HepG2 (cell line): ENCODE measurements around the gene BDH2. TPM values are rescaled to one million over a fixed set of nuclear protein-coding genes. Genes with fewer than 3 reads are reported as not detected.

ENCODE experiments used
- ADNP ChIP-seq: sonication (generic); formaldehyde crosslinking; IDR thresholded peaks from 2 replicates; pipeline ENCODE4 v1.4.0; 2020; ENCODE audit warnings: missing genetic modification reagents
- CREM ChIP-seq, 2 experiments: sonication (generic) in 1 of 2; formaldehyde crosslinking in 1 of 2; IDR thresholded peaks; 2 replicates each; pipeline versions ENCODE4 v1.4.0 to v1.6.1; 2016 to 2020; ENCODE audit warnings: antibody characterized with exemption in 1 of 2, mild to moderate bottlenecking in 1 of 2, missing genetic modification reagents in 1 of 2
- LCORL ChIP-seq, 2 experiments: fragments of 450-650 bp in 1 of 2; sonication (generic) in 1 of 2; formaldehyde crosslinking in 1 of 2; IDR thresholded peaks; 2 replicates each; pipeline versions ENCODE4 v1.5.0 to v1.6.1; 2017 to 2020; ENCODE audit warnings: antibody characterized with exemption in 1 of 2, missing genetic modification reagents in 1 of 2
- MEF2D ChIP-seq: sonication (generic); formaldehyde crosslinking; IDR thresholded peaks from 2 replicates; pipeline ENCODE4 v1.5.1; 2020; ENCODE audit warnings: mild to moderate bottlenecking, missing genetic modification reagents
- PHF20 ChIP-seq: sonication (generic); formaldehyde crosslinking; IDR thresholded peaks from 2 replicates; pipeline ENCODE4 v1.5.0; 2020; ENCODE audit warnings: mild to moderate bottlenecking, missing genetic modification reagents
- POLR2A ChIP-seq, 2 experiments: IDR thresholded peaks; 2 replicates each; pipeline ENCODE4 v1.6.1; 2011; ENCODE audit warnings: low read depth in 2 of 2, low read length in 2 of 2, mild to moderate bottlenecking in 1 of 2, moderate library complexity in 1 of 2; ENCODE audit not compliant: insufficient read depth in 1 of 2
- RFXANK ChIP-seq: IDR thresholded peaks from 2 replicates; pipeline ENCODE4 v1.6.1; 2016
- SAFB2 ChIP-seq: sonication (generic); formaldehyde crosslinking; IDR thresholded peaks from 2 replicates; pipeline ENCODE4 v1.5.1; 2020; ENCODE audit warnings: missing genetic modification reagents, low read depth, mild to moderate bottlenecking, borderline replicate concordance
- SNAI1 ChIP-seq: sonication (generic); formaldehyde crosslinking; IDR thresholded peaks from 2 replicates; pipeline ENCODE4 v1.5.0; 2020; ENCODE audit warnings: mild to moderate bottlenecking, missing genetic modification reagents, borderline replicate concordance
- TBP ChIP-seq: sonication (generic); formaldehyde crosslinking; IDR thresholded peaks from 2 replicates; pipeline ENCODE4 v1.5.0; 2020; ENCODE audit warnings: missing genetic modification reagents
- YEATS2 ChIP-seq: sonication (generic); formaldehyde crosslinking; IDR thresholded peaks from 2 replicates; pipeline ENCODE4 v1.4.0; 2020; ENCODE audit warnings: missing genetic modification reagents, borderline replicate concordance
- ZFP36 ChIP-seq: fragments of 150-350 bp; IDR thresholded peaks from 2 replicates; pipeline ENCODE4 v1.6.1; 2018; ENCODE audit warnings: borderline replicate concordance, low read length, low read depth; ENCODE audit not compliant: partially characterized antibody
- ZFP62 ChIP-seq: sonication (generic); formaldehyde crosslinking; IDR thresholded peaks from 2 replicates; pipeline ENCODE4 v1.4.0; 2020; ENCODE audit warnings: missing genetic modification reagents
- ZNF251 ChIP-seq: sonication (generic); formaldehyde crosslinking; IDR thresholded peaks from 2 replicates; pipeline ENCODE4 v1.9.0; 2021; ENCODE audit warnings: mild to moderate bottlenecking, missing genetic modification reagents
- ZNF552 ChIP-seq: sonication (generic); formaldehyde crosslinking; IDR thresholded peaks from 2 replicates; pipeline ENCODE4 v1.9.0; 2022; ENCODE audit warnings: missing genetic modification reagents, mild to moderate bottlenecking, borderline replicate concordance
- ZNF713 ChIP-seq: sonication (generic); formaldehyde crosslinking; IDR thresholded peaks from 2 replicates; pipeline ENCODE4 v1.4.0; 2020; ENCODE audit warnings: mild to moderate bottlenecking, missing genetic modification reagents
- ZNF749 ChIP-seq: sonication (generic); formaldehyde crosslinking; IDR thresholded peaks from 2 replicates; pipeline ENCODE4 v1.8.0; 2022; ENCODE audit warnings: mild to moderate bottlenecking, missing genetic modification reagents, moderate library complexity, borderline replicate concordance
- polyA plus RNA-seq, 8 experiments: library from polyadenylated mRNA; depleted of rRNA in 3 of 8; stranded (reverse) in 7 of 8; unstranded in 1 of 8; fragments of >200 nt; fragmentation: Illumina TruSeq in 4 of 8; extraction: Trizol in 4 of 8; gene quantifications; 2 replicates each; pipeline versions ENCODE4 v1.2.1 to v1.2.3, GENCODE V29; 2011 to 2016; ENCODE audit warnings: low read depth in 4 of 8, missing spikeins in 1 of 8, mixed read lengths in 1 of 8; ENCODE audit not compliant: insufficient read depth in 1 of 8
- total RNA-seq, 5 experiments: library from RNA; depleted of rRNA; stranded (reverse); fragments of >200 nt; fragmentation: Illumina TruSeq; extraction: Trizol; gene quantifications; 2 replicates each; pipeline ENCODE4 v1.2.3, GENCODE V29; 2016; ENCODE audit warnings: low read depth in 1 of 5
- TF ChIP-seq, protein P1 (sequence below): sonication (generic); formaldehyde crosslinking; IDR thresholded peaks from 2 replicates; pipeline ENCODE4 v1.5.0; 2020; ENCODE audit warnings: mild to moderate bottlenecking, missing genetic modification reagents
- TF ChIP-seq, protein P2 (sequence below): IDR thresholded peaks from 2 replicates; pipeline ENCODE4 v1.6.1; 2012; ENCODE audit warnings: inconsistent platforms
- TF ChIP-seq, protein P3 (sequence below): sonication (generic); formaldehyde crosslinking; IDR thresholded peaks from 2 replicates; pipeline ENCODE4 v1.5.0; 2020; ENCODE audit warnings: missing genetic modification reagents
- TF ChIP-seq, protein P4 (sequence below): sonication (generic); formaldehyde crosslinking; conservative IDR thresholded peaks from 2 replicates; pipeline ENCODE4 v1.8.0; 2022; ENCODE audit warnings: low read depth, missing genetic modification reagents
- TF ChIP-seq, protein P5 (sequence below): IDR thresholded peaks from 2 replicates; pipeline ENCODE4 v1.6.1; 2016; ENCODE audit warnings: mild to moderate bottlenecking, missing biosample characterization, missing genetic modification reagents
- TF ChIP-seq, protein P6 (sequence below): sonication (generic); formaldehyde crosslinking; IDR thresholded peaks from 2 replicates; pipeline ENCODE4 v1.4.0; 2020; ENCODE audit warnings: missing genetic modification reagents

The BDH2 gene
- total and polyA plus RNA-seq, 2 of the 13 experiments (the other 11 are each of a cell fraction or from before 2014, with no cell fraction given): 34.8 to 46.2 TPM

DNA sequence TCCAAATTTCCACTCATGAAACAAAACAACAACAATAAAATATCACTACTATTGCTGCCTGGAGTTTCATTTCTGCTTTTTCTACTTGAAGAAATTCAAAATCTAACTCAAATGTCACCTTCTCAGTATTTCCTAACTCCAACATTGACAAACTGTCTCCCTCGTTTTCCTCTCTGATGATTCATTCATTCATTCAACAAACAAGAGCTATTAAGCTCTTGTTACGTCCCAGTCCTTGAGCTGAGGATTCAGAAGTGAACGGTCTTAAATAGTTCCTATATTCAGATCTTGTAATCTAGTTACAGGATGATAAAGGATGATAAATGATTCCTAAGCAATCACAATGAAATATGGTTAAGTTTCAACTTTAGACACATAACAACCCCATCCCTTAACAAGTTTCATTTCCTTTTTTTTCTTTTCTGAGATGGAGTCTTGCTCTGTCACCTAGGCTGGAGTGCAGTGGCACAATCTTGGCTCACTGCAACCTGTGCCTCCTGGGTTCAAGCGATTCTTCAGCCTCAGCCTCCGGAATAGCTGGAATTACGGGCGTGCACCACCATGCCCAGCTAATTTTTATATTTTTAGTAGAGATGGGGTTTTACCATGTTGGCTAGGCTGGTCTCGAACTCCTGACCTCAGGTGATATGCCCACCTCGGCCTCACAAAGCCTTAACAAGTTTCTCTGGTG is 24.7 kb downstream of the BDH2 start (continued):
- TF ChIP-seq, protein P1, sequence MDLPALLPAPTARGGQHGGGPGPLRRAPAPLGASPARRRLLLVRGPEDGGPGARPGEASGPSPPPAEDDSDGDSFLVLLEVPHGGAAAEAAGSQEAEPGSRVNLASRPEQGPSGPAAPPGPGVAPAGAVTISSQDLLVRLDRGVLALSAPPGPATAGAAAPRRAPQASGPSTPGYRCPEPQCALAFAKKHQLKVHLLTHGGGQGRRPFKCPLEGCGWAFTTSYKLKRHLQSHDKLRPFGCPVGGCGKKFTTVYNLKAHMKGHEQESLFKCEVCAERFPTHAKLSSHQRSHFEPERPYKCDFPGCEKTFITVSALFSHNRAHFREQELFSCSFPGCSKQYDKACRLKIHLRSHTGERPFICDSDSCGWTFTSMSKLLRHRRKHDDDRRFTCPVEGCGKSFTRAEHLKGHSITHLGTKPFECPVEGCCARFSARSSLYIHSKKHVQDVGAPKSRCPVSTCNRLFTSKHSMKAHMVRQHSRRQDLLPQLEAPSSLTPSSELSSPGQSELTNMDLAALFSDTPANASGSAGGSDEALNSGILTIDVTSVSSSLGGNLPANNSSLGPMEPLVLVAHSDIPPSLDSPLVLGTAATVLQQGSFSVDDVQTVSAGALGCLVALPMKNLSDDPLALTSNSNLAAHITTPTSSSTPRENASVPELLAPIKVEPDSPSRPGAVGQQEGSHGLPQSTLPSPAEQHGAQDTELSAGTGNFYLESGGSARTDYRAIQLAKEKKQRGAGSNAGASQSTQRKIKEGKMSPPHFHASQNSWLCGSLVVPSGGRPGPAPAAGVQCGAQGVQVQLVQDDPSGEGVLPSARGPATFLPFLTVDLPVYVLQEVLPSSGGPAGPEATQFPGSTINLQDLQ: no peak
- TF ChIP-seq SAFB2 (CRISPR knock-in tag) (no peak), ZNF251 (CRISPR knock-in tag) (no peak), POLR2A (IDR thresholded peaks at IDR 0.05; ENCODE audit: insufficient read depth in 1 of 2, low read depth in 2 of 2, low read length in 2 of 2) (no peak), ADNP (CRISPR knock-in tag) (0 out of 2 replicates have a peak, but pooled peaks have one; percentile 61), SNAI1 (CRISPR knock-in tag) (no peak), ZNF749 (CRISPR knock-in tag) (peak; percentile 65; the same call in 1 of the 2 replicates), MEF2D (no peak), ZFP36 (no peak), CREM (IDR thresholded peaks at IDR 0.05) (peak; percentile 1; the same call in 1 of the 2 replicates), CREM (CRISPR knock-in tag; IDR thresholded peaks at IDR 0.05) (no peak), TBP (no peak), LCORL (IDR thresholded peaks at IDR 0.05) (no peak), LCORL (CRISPR knock-in tag; IDR thresholded peaks at IDR 0.05) (no peak), ZNF552 (no peak), RFXANK (CRISPR knock-in tag) (no peak), ZNF713 (no peak), ZFP62 (CRISPR knock-in tag) (no peak), PHF20 (CRISPR knock-in tag) (no peak), YEATS2 (no peak)
- TF ChIP-seq, protein P2, sequence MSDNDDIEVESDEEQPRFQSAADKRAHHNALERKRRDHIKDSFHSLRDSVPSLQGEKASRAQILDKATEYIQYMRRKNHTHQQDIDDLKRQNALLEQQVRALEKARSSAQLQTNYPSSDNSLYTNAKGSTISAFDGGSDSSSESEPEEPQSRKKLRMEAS: no peak
- TF ChIP-seq, protein P3, sequence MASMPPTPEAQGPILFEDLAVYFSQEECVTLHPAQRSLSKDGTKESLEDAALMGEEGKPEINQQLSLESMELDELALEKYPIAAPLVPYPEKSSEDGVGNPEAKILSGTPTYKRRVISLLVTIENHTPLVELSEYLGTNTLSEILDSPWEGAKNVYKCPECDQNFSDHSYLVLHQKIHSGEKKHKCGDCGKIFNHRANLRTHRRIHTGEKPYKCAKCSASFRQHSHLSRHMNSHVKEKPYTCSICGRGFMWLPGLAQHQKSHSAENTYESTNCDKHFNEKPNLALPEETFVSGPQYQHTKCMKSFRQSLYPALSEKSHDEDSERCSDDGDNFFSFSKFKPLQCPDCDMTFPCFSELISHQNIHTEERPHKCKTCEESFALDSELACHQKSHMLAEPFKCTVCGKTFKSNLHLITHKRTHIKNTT (CRISPR knock-in tag): no peak
- TF ChIP-seq, protein P4, sequence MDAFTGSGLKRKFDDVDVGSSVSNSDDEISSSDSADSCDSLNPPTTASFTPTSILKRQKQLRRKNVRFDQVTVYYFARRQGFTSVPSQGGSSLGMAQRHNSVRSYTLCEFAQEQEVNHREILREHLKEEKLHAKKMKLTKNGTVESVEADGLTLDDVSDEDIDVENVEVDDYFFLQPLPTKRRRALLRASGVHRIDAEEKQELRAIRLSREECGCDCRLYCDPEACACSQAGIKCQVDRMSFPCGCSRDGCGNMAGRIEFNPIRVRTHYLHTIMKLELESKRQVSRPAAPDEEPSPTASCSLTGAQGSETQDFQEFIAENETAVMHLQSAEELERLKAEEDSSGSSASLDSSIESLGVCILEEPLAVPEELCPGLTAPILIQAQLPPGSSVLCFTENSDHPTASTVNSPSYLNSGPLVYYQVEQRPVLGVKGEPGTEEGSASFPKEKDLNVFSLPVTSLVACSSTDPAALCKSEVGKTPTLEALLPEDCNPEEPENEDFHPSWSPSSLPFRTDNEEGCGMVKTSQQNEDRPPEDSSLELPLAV (CRISPR knock-in tag): no peak
- TF ChIP-seq, protein P5, sequence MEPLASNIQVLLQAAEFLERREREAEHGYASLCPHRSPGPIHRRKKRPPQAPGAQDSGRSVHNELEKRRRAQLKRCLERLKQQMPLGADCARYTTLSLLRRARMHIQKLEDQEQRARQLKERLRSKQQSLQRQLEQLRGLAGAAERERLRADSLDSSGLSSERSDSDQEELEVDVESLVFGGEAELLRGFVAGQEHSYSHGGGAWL (CRISPR knock-in tag): no peak
- TF ChIP-seq, protein P6, sequence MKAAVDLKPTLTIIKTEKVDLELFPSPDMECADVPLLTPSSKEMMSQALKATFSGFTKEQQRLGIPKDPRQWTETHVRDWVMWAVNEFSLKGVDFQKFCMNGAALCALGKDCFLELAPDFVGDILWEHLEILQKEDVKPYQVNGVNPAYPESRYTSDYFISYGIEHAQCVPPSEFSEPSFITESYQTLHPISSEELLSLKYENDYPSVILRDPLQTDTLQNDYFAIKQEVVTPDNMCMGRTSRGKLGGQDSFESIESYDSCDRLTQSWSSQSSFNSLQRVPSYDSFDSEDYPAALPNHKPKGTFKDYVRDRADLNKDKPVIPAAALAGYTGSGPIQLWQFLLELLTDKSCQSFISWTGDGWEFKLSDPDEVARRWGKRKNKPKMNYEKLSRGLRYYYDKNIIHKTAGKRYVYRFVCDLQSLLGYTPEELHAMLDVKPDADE: no peak
